ENCODE results near the gene CLCNKA. TPM values are rescaled to one million over a fixed set of nuclear protein-coding genes. Genes with fewer than 3 reads are reported as not detected.
A peak's percentile ranks its signal among the peaks of the same experiment; 100 is the strongest.

CLCNKA gene
- total RNA-seq, 1 donor from 2014 or later, result 0.65 TPM

- Histone ChIP-seq H3K27ac (no peak overlapping the region), H3K4me3 (no peak overlapping the region), H3K36me3 (no peaks in the 10 kb centered on the region), H3K9me3 (no peaks in the 10 kb centered on the region), H3K27me3 (ENCODE audit: low read depth) (peaks cover 18% of the 10 kb centered on the region), H3K4me1 (peaks cover 11% of the 10 kb centered on the region)
- no peak for TF ChIP-seq CTCF (IDR thresholded peaks at IDR 0.05)
- intact Hi-C loops (cut with DNase I), result no loop called here
- ATAC-seq (no peak), DNase-seq (no peak)
These were observed 49.0 kb downstream of the CLCNKA start for GRCh38 chr1:16070640-16071355.

DNA sequence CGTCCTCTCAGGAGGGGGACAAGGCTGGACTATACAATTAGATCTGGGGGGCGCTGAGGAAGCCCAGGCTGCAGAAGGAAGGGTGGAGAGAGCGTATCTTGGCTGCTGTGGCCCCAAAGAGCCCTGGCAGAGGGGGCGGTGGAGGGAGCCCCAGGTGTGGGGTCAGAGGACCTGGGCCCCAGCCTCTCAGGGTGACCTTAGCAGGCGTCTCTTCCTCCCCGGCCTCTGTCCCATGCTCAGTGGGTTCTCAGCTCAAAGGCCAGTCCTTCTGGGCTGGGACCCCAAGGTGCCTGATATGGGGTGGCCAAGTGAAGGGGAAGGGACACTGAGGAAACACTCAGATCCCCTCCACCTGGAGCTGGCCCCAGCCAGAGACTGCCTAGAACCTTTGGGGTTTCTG, 49.8 kb downstream of the CLCNKA start:
- Histone ChIP-seq H3K27me3 (ENCODE audit: low read depth) (peaks cover 18% of the 10 kb centered on the region), H3K4me3 (no peak overlapping the region), H3K27ac (no peak overlapping the region), H3K4me1 (peaks cover 11% of the 10 kb centered on the region), H3K9me3 (no peaks in the 10 kb centered on the region), H3K36me3 (no peaks in the 10 kb centered on the region)
- intact Hi-C loops (cut with DNase I), result no loop called here
- no peak for TF ChIP-seq CTCF (IDR thresholded peaks at IDR 0.05)
- DNase-seq (no peak), ATAC-seq (no peak)

- intact Hi-C loops (cut with DNase I), result no loop called here
- no peak for ATAC-seq
- TF ChIP-seq CTCF (IDR thresholded peaks at IDR 0.05), result no peak
- no peaks in the 10 kb centered on the region for H3K36me3 ChIP-seq
- H3K4me1 ChIP-seq, result peaks cover 11% of the 10 kb centered on the region
- no peak overlapping the region for H3K27ac ChIP-seq
- H3K9me3 ChIP-seq, result no peaks in the 10 kb centered on the region
- no peak overlapping the region for H3K4me3 ChIP-seq
- H3K27me3 ChIP-seq (ENCODE audit: low read depth), result peaks cover 18% of the 10 kb centered on the region
- no peak for DNase-seq
These were observed 50.3 kb downstream of the CLCNKA start for GRCh38 chr1:16072095-16072494.

DNA sequence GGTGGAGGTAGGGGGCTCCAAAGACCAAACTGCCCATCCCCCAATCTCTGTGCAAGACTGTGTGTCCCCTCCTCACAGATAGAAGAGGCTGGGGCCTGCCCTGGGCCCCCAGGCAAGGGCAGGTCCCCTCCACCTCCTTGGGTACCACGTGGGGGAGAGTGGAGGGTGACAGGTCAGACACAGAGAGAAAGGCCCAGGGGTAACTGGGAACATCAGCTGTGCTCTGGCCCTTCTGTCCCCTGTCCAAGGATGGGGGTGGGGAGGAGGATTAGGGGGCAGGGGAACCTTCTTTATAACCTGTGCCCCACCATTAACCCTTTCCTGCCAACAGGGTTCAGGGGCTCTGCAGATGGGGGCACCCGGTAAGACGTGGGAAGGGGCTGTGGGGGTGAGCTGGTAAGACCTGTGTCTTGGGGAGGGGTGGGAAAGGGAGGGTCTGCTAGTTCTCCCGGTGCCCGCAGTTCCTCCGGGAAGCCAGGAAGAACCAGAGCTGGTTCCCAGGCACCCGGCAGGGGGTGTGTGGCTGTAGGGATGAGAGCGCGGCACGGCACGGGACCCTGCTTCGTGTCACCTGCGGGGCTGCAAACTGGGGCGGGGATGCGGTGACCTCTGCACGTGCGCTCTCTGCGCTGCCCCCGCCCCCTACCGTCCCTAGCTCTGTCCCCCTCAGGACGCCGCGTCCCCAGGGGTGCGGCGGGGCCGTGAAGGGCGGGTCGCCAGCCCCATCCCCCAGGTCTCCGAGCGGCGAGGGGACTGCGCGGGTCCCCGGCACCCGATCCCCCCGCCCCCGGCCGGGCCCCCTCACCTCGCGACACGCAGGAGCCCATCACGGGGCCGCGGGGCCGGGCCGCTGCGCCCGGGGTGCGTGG, 51.0 kb downstream of the CLCNKA start:
- no peak for TF ChIP-seq CTCF (IDR thresholded peaks at IDR 0.05)
- peaks cover 18% of the 10 kb centered on the region for H3K27me3 ChIP-seq (ENCODE audit: low read depth)
- no peaks in the 10 kb centered on the region for H3K36me3 ChIP-seq
- ATAC-seq (no peak), DNase-seq (no peak)
- intact Hi-C loops (cut with DNase I), result no loop called here
- H3K4me3 ChIP-seq, result peak overlapping the region; percentile 30
- no peaks in the 10 kb centered on the region for H3K9me3 ChIP-seq
- no peak overlapping the region for H3K27ac ChIP-seq
- peaks cover 11% of the 10 kb centered on the region for H3K4me1 ChIP-seq

- TF ChIP-seq CTCF (IDR thresholded peaks at IDR 0.05), result peak; percentile 30
- H3K27ac ChIP-seq, result no peak within 1 kb of the TSS
- peaks cover 11% of the 10 kb centered on the region for H3K4me1 ChIP-seq
- H3K4me3 ChIP-seq, result peak within 1 kb of the TSS; percentile 35
- ATAC-seq (peak; percentile 63 to 73), DNase-seq (no peak)
- intact Hi-C loops (cut with DNase I), result no loop called here
- no peaks in the 10 kb centered on the region for H3K9me3 ChIP-seq
- H3K27me3 ChIP-seq (ENCODE audit: low read depth), result peaks cover 18% of the 10 kb centered on the region
- H3K36me3 ChIP-seq, result no peaks in the 10 kb centered on the region
These were observed 51.8 kb downstream of the CLCNKA start, which contains the start of gene FAM131C for GRCh38 chr1:16073490-16074119. TSS of gene FAM131C (minus strand) at chr1:16073651. CDS start at chr1:16073442, 209 bp downstream.
